Measurements from ENCODE around the gene NAPG. TPM values are rescaled to one million over a fixed set of nuclear protein-coding genes. Genes with fewer than 3 reads are reported as not detected.

NAPG gene
- total and polyA plus RNA-seq, 4 donors: 8.1 to 23.0 (median 14.6) TPM

DNA sequence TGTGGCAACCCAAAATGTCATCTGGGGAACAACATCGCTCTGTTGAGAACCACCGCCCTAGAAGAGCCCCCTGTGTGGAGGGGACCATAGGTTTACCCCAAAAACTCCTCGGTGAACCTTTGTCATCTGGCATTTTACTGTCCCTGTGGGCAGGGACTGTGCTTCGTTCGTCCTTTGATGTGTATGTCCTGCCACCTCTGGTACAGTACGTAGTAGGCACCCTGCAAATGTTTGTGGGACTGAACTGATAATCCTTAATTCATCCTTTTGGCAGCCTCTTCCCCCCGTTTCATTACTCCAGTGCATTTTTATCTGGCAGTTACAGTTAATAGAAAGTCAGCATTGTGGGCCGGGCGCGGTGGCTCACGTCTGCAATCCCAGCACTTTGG lies 728 bp downstream of the NAPG start:
- no peak for DNase-seq (ENCODE audit: low spot score)
- H3K4me1 ChIP-seq (ENCODE audit: control insufficient read depth in 4 of 4, insufficient read depth in 4 of 4, low read length in 3 of 4): peaks cover 9 to 30% (median 20%) of the 10 kb centered on the region in 4 donors
- 10% methylated on average over 11 of the region's 11 CpGs for WGBS

GRCh38 chr18:10528439-10528838 lies 2.6 kb downstream of the NAPG start:
- H3K9me3 ChIP-seq (ENCODE audit: control insufficient read depth in 4 of 4, low read length in 3 of 4): no peaks in the 10 kb centered on the region
- H3K9ac ChIP-seq (ENCODE audit: low read depth in 1 of 2, low read length in 2 of 2): no peak overlapping the region
- DNase-seq (ENCODE audit: low spot score): no peak
- no peaks in the 10 kb centered on the region for H3K36me3 ChIP-seq (ENCODE audit: control insufficient read depth in 4 of 4, insufficient read depth in 3 of 4, low read depth in 1 of 4, low read length in 3 of 4)
- no peak overlapping the region for H3K4me3 ChIP-seq (ENCODE audit: low read depth in 1 of 3, low read length in 3 of 3)
- no peak overlapping the region for H3K27ac ChIP-seq (ENCODE audit: low read depth in 1 of 2, low read length in 2 of 2)
- TF ChIP-seq GABPA (IDR thresholded peaks at IDR 0.05 in 1 of 2, conservative IDR thresholded peaks at IDR 0.05 in 1 of 2) (no peak), YY1 (IDR thresholded peaks at IDR 0.05) (no peak), RAD21 (IDR thresholded peaks at IDR 0.05) (no peak), RXRA (IDR thresholded peaks at IDR 0.05) (no peak), EGR1 (IDR thresholded peaks at IDR 0.05; ENCODE audit: low read depth in 2 of 2) (no peak), FOXA2 (IDR thresholded peaks at IDR 0.05) (no peak), NR2F2 (IDR thresholded peaks at IDR 0.05) (no peak), HNF4A (conservative IDR thresholded peaks at IDR 0.05) (no peak)
- WGBS: 85% methylated on average over 3 of the region's 3 CpGs
- H3K4me1 ChIP-seq (ENCODE audit: control insufficient read depth in 4 of 4, insufficient read depth in 4 of 4, low read length in 3 of 4): peaks cover 9 to 30% (median 20%) of the 10 kb centered on the region in 4 donors
- H3K27me3 ChIP-seq (ENCODE audit: control insufficient read depth in 4 of 4, insufficient read depth in 4 of 4, low read length in 3 of 4): no peaks in the 10 kb centered on the region

More for the DNA sequence above, 728 bp downstream of the NAPG start:
- Histone ChIP-seq H3K9me3 (ENCODE audit: control insufficient read depth in 4 of 4, low read length in 3 of 4) (no peaks in the 10 kb centered on the region), H3K27ac (ENCODE audit: low read depth in 1 of 2, low read length in 2 of 2) (peak overlapping the region; percentile 60 to 77), H3K9ac (ENCODE audit: low read depth in 1 of 2, low read length in 2 of 2) (peak overlapping the region; percentile 4 to 70), H3K36me3 (ENCODE audit: control insufficient read depth in 4 of 4, insufficient read depth in 3 of 4, low read depth in 1 of 4, low read length in 3 of 4) (no peaks in the 10 kb centered on the region), H3K4me3 (ENCODE audit: low read depth in 1 of 3, low read length in 3 of 3) (peak overlapping the region; percentile 92 to 98 (median 97)), H3K27me3 (ENCODE audit: control insufficient read depth in 4 of 4, insufficient read depth in 4 of 4, low read length in 3 of 4) (no peaks in the 10 kb centered on the region)
- TF ChIP-seq GABPA (IDR thresholded peaks at IDR 0.05 in 1 of 2, conservative IDR thresholded peaks at IDR 0.05 in 1 of 2) (no peak), RAD21 (IDR thresholded peaks at IDR 0.05) (no peak), NR2F2 (IDR thresholded peaks at IDR 0.05) (no peak), FOXA2 (IDR thresholded peaks at IDR 0.05) (no peak), EGR1 (IDR thresholded peaks at IDR 0.05; ENCODE audit: low read depth in 2 of 2) (no peak), HNF4A (conservative IDR thresholded peaks at IDR 0.05) (no peak), CTCF (IDR thresholded peaks at IDR 0.05; ENCODE audit: low read depth, low read length, missing input control) (no peak), ATF3 (IDR thresholded peaks at IDR 0.05) (no peak), FOXA1 (IDR thresholded peaks at IDR 0.05) (no peak), HNF4G (IDR thresholded peaks at IDR 0.05) (no peak), YY1 (IDR thresholded peaks at IDR 0.05) (no peak)
- TF ChIP-seq, protein P1, sequence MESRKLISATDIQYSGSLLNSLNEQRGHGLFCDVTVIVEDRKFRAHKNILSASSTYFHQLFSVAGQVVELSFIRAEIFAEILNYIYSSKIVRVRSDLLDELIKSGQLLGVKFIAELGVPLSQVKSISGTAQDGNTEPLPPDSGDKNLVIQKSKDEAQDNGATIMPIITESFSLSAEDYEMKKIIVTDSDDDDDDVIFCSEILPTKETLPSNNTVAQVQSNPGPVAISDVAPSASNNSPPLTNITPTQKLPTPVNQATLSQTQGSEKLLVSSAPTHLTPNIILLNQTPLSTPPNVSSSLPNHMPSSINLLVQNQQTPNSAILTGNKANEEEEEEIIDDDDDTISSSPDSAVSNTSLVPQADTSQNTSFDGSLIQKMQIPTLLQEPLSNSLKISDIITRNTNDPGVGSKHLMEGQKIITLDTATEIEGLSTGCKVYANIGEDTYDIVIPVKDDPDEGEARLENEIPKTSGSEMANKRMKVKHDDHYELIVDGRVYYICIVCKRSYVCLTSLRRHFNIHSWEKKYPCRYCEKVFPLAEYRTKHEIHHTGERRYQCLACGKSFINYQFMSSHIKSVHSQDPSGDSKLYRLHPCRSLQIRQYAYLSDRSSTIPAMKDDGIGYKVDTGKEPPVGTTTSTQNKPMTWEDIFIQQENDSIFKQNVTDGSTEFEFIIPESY (IDR thresholded peaks at IDR 0.05): no peak

DNA sequence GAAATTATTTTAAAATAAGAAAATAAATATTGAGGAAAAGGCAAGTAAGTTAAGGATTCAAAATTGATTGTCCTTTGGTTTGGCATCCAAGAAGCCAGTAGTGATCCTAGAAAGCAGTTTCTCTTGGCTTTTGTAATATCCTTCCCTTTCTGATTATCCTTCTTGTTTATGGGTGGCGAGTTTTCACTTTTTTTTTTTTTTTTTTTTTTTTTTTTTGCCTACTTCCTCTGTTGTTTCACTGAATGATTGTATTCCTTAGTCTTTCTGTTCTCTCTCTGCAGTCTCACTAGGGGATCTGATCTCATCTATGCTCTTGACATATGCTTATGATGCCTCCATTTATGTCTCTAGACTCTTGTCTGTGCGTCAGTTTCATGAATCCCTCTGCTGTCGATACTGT lies 4.2 kb downstream of the NAPG start:
- DNase-seq (ENCODE audit: low spot score): no peak
- H3K9me3 ChIP-seq (ENCODE audit: control insufficient read depth in 4 of 4, low read length in 3 of 4): no peaks in the 10 kb centered on the region
- no peaks in the 10 kb centered on the region for H3K27me3 ChIP-seq (ENCODE audit: control insufficient read depth in 4 of 4, insufficient read depth in 4 of 4, low read length in 3 of 4)
- peaks cover 6 to 24% (median 18%) of the 10 kb centered on the region in 4 donors for H3K4me1 ChIP-seq (ENCODE audit: control insufficient read depth in 4 of 4, insufficient read depth in 4 of 4, low read length in 3 of 4)
- WGBS: 80% methylated on average over 3 of the region's 3 CpGs
- H3K36me3 ChIP-seq (ENCODE audit: control insufficient read depth in 4 of 4, insufficient read depth in 3 of 4, low read depth in 1 of 4, low read length in 3 of 4): no peaks in the 10 kb centered on the region
- no peak overlapping the region for H3K27ac ChIP-seq (ENCODE audit: low read depth in 1 of 2, low read length in 2 of 2)
- H3K9ac ChIP-seq (ENCODE audit: low read depth in 1 of 2, low read length in 2 of 2): no peak overlapping the region
- H3K4me3 ChIP-seq (ENCODE audit: low read depth in 1 of 3, low read length in 3 of 3): no peak overlapping the region
- TF ChIP-seq ATF3 (IDR thresholded peaks at IDR 0.05) (no peak), MAX (IDR thresholded peaks at IDR 0.05) (no peak), HNF4G (IDR thresholded peaks at IDR 0.05) (no peak), RXRA (IDR thresholded peaks at IDR 0.05) (no peak), JUND (IDR thresholded peaks at IDR 0.05) (no peak), NR2F2 (IDR thresholded peaks at IDR 0.05) (no peak), YY1 (IDR thresholded peaks at IDR 0.05) (no peak), SP1 (IDR thresholded peaks at IDR 0.05) (no peak), FOXA1 (IDR thresholded peaks at IDR 0.05) (no peak), RAD21 (IDR thresholded peaks at IDR 0.05) (no peak), EGR1 (IDR thresholded peaks at IDR 0.05; ENCODE audit: low read depth in 2 of 2) (no peak), TAF1 (conservative IDR thresholded peaks at IDR 0.05) (no peak), GABPA (IDR thresholded peaks at IDR 0.05 in 1 of 2, conservative IDR thresholded peaks at IDR 0.05 in 1 of 2) (no peak), HNF4A (conservative IDR thresholded peaks at IDR 0.05) (no peak), CTCF (IDR thresholded peaks at IDR 0.05; ENCODE audit: low read depth, low read length, missing input control) (no peak)
- TF ChIP-seq, protein P1 (IDR thresholded peaks at IDR 0.05): no peak
